Measurements from ENCODE around the gene HRAS.

Gene HRAS

GRCh38 chr11:503179-503981 lies 32.0 kb downstream of the HRAS start:
- peak overlapping the region; percentile 23 for H3K4me3 ChIP-seq (ENCODE audit: low read depth, low read length)
- TF ChIP-seq CTCF (IDR thresholded peaks at IDR 0.05; ENCODE audit: borderline replicate concordance, insufficient read depth, low read depth, low read length), result no peak

- no peak overlapping the region for H3K4me3 ChIP-seq (ENCODE audit: low read depth, low read length)
- TF ChIP-seq CTCF (IDR thresholded peaks at IDR 0.05; ENCODE audit: borderline replicate concordance, insufficient read depth, low read depth, low read length), result no peak
Measured at GRCh38 chr11:502288-503178, 32.8 kb downstream of the HRAS start.

- no peak overlapping the region for H3K4me3 ChIP-seq (ENCODE audit: low read depth, low read length)
- TF ChIP-seq CTCF (IDR thresholded peaks at IDR 0.05; ENCODE audit: borderline replicate concordance, insufficient read depth, low read depth, low read length), result no peak
Measured at GRCh38 chr11:501683-502287, 33.6 kb downstream of the HRAS start.

GRCh38 chr11:501001-501682 lies 34.2 kb downstream of the HRAS start:
- TF ChIP-seq CTCF (IDR thresholded peaks at IDR 0.05; ENCODE audit: borderline replicate concordance, insufficient read depth, low read depth, low read length), result no peak
- no peak overlapping the region for H3K4me3 ChIP-seq (ENCODE audit: low read depth, low read length)

- no peak overlapping the region for H3K4me3 ChIP-seq (ENCODE audit: low read depth, low read length)
- TF ChIP-seq CTCF (IDR thresholded peaks at IDR 0.05; ENCODE audit: borderline replicate concordance, insufficient read depth, low read depth, low read length), result no peak
Measured at GRCh38 chr11:499201-500076, 35.9 kb downstream of the HRAS start.
